GM18526 (cell line): Measurements from ENCODE around the gene AKAP13.

ENCODE experiments used
- POLR2A ChIP-seq: IDR thresholded peaks from 3 replicates; pipeline ENCODE4 v1.6.1; 2011; ENCODE audit not compliant: insufficient read length; ENCODE audit errors: extremely low read depth

AKAP13 gene

DNA sequence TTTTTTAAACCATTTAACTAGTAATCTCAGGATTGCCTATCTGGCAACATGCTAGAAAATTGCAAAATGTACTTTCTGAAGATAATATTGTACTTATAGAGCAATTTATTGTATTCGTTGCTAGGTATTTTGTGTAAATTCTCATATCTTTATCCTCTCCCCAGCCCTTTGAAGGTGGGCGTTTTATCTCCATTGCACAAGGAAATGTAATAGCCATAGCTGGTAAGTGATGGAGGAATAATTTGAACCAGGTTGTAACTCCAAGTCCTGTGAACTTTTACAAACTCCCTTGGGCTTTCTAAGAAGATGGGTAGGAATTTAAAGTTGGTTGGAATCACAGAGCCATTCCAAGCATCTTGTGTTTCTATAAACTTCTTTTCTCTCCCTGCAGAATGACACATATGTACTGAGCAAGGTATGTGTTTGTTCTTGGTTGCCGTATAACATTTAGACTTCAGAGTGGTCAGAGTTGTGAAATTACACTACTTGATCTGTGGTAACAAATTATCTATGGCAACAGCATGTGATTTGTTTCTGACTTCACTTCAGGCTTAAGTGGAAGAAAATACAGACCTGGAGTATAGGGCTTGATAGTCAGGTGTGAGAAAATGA lies 170.9 kb downstream of the AKAP13 start:
- no peak for TF ChIP-seq POLR2A

- TF ChIP-seq POLR2A, result no peak
Measured at GRCh38 chr15:85554852-85555521, 174.6 kb downstream of the AKAP13 start.

DNA sequence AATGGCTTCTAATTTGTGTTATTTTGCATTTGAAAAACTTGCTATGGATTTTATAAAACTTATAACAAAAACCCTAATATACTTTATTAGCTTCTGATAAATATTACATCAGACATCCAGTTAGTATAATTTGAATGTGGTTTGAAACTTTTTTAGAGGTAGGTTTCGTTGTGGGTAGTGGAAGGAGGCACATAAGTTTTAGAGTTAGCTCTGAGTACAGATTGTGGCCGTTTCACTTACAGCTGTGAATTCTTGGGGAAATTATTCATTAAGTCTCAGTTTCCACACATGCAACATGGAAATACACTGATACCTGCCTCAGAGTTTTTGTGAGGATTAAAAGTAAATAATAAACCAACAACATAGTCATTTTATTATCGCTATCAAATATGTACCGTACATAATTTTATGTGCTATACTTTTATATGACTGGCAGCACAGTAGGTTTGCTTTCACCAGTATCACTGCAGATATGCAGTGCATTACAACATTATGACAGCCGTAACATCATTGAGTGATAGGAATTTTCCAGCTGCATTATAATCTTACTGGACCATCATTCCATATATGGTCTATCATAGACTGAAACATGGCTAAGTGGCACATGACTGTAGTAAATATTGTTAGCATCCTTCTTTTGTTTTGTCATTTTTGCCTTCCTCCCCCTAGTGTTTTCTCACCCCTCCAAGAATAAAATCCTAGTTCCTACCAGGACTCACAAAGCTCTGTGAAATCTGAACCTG lies 175.6 kb downstream of the AKAP13 start:
- TF ChIP-seq POLR2A, result no peak

DNA sequence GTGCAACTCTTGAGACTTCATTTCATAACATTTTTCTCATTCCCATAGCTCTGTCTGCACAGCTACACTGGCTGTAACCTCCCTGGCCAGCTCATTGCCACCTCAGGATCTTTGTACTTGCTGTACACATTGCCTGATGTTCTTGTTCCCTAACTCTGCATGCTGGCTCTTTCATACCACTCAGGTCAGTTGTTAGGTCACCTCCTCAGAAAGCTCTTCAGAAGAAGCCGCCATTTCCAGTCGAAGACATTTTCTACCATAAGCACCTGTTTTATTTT lies 176.2 kb downstream of the AKAP13 start:
- TF ChIP-seq POLR2A, result no peak

- no peak for TF ChIP-seq POLR2A
Measured at GRCh38 chr15:85557385-85557784, 177.0 kb downstream of the AKAP13 start.

GRCh38 chr15:85558848-85559247 lies 178.4 kb downstream of the AKAP13 start:
- TF ChIP-seq POLR2A, result no peak

GRCh38 chr15:85559530-85559929 lies 179.1 kb downstream of the AKAP13 start:
- no peak for TF ChIP-seq POLR2A

DNA sequence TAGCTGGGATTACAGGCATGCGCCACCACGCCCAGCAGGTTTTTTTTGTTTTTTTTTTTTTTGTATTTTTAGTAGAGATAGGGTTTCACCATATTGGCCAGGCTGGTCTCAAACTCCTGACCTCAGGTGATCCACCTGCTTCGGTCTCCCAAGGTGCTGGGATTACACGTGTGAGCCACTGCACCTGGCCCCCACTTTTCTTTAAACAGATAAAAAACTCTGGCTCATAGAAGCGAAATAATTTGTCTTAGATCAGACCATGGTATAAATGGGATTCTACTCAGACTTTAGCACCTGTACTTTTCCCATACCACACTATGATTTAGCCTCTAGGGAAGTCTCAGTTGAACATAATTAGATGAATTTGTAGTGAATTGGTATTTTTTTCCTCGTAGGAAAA lies 182.4 kb downstream of the AKAP13 start:
- no peak for TF ChIP-seq POLR2A

DNA sequence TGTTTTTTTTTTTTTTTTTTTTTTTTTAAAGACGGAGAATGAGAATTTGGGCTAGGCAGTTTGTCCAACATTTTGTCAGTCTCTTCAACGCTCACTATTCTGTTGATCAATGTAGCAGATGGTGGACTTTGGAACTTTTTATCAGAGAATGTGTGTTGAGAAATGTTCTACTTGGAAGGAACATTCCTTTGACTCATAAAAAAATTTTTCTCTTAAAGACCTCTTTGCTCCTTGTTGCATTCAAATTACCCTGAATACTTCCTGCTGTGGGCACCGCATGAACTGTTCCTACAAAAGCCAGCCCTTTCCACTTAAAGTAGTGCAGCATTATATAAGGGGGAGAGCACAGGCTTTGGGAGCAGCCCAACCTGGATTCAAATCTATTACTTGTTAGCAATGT lies 182.9 kb downstream of the AKAP13 start:
- TF ChIP-seq POLR2A, result no peak

- TF ChIP-seq POLR2A, result no peak
Measured at GRCh38 chr15:85563731-85564130, 183.3 kb downstream of the AKAP13 start.

DNA sequence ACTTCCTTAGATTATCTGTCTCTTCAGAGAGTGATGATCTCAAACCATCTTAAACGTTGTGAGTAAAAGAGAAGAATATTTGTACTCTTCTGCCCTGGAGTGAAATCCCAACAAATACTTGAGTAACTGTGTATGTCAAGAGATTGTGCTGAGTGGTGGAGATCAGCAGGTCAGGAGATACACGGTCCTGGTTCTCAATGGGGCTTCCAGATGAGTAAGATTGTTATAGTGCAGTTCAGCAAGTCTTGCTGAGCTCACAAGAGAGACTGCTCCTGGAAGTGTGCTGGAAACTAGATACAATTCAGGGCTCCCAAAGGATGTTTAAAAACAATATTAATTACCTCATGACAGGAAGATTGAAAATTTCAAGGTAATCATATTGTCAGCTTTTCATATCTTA lies 184.3 kb downstream of the AKAP13 start:
- no peak for TF ChIP-seq POLR2A

DNA sequence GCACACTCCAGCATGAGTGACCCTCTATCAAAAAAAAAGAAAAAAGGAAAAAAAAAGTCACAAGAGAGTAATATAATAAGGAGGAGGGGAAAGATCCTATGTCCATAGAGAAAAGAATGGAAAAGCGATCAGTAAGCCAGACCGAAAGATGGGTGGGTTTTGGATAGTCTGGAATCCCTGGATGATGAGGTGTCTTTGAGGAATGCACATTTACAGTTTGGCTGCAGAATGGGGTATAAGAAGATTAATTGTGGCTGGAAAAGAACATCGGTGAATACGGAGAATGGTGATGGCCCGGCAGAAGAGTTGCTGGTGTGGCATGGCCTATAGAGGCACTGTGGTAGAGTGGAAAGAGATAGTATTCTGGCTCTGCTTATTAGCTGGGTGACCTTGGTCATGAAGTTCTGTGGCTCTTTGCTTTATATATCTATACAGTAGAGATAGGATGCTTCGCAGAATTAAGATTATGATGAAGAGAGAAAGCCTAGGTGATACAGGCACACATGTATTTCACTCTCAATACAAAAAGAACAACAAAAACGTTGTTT lies 187.9 kb downstream of the AKAP13 start:
- no peak for TF ChIP-seq POLR2A

GRCh38 chr15:85570336-85570735 lies 189.9 kb downstream of the AKAP13 start:
- TF ChIP-seq POLR2A, result no peak

GRCh38 chr15:85571780-85572179 lies 191.4 kb downstream of the AKAP13 start:
- TF ChIP-seq POLR2A, result no peak

DNA sequence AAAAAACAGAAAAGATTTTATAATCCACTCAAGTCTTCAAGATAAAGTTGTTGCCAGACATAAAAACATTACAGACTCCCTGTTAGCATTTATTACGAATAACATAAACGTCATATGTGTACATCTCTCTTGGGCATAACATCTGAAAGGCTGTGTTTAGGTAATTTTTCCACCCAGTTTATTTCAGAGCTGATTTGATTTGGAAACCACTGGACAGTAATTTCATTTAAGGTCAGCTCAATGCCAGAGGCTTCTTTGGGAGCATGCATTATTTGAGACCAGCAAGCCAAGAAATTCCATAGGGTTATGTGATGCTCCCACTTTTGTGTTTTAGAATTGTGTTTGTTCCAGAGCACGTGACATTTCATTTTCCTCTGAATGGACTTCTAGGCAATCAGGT lies 196.0 kb downstream of the AKAP13 start:
- TF ChIP-seq POLR2A, result no peak

DNA sequence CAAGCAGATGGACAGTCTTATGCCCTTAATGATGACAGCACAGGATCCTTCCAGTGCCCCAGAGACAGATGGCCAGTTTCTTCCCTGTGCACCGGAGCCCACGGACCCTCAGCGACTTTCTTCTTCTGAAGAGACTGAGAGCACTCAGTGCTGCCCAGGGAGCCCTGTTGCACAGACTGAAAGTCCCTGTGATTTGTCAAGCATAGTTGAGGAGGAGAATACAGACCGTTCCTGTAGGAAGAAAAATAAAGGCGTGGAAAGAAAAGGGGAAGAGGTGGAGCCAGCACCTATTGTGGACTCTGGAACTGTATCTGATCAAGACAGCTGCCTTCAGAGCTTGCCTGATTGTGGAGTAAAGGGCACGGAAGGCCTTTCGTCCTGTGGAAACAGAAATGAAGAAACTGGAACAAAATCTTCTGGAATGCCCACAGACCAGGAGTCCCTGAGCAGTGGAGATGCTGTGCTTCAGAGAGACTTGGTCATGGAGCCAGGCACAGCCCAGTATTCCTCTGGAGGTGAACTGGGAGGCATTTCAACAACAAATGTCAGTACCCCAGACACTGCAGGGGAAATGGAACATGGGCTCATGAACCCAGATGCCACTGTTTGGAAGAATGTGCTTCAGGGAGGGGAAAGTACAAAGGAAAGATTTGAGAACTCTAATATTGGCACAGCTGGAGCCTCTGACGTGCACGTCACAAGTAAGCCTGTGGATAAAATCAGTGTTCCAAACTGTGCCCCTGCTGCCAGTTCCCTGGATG lies 198.7 kb downstream of the AKAP13 start:
- TF ChIP-seq POLR2A, result no peak

- no peak for TF ChIP-seq POLR2A
Measured at GRCh38 chr15:85579957-85580694, 199.7 kb downstream of the AKAP13 start.
